ENCODE data around the gene STOML1. TPM values are rescaled to one million over a fixed set of nuclear protein-coding genes. Genes with fewer than 3 reads are reported as not detected.
A peak's percentile ranks its signal among the peaks of the same experiment; 100 is the strongest.
"Not testable (repeated sequence)": the region's sequence is repeated elsewhere in the genome, so short reads cannot be mapped to it uniquely, and the experiment has no call there.

STOML1 gene
- total and polyA plus RNA-seq, 10 of the 15 experiments (the other 5 are each of a cell fraction or from before 2014, with no cell fraction given), result 0.14 to 13.6 (median 8.3) TPM

- peaks cover 35% of the 10 kb centered on the region for H3K4me1 ChIP-seq (ENCODE audit: control insufficient read depth, insufficient read depth, low read length)
- DNase-seq (ENCODE audit: low read depth, low spot score), result no peak
- H3K27me3 ChIP-seq (replicated peaks in 1 of 2; ENCODE audit: control insufficient read depth in 2 of 2, insufficient read depth in 2 of 2, low read length in 1 of 2), result no peaks in the 10 kb centered on the region
- FAIRE-seq, result no peak
- TF ChIP-seq ZNF622 (IDR thresholded peaks at IDR 0.05) (no peak), RUNX3 (IDR thresholded peaks at IDR 0.05; ENCODE audit: low read length) (0 out of 2 replicates have a peak, but pooled peaks have one; percentile 7)
- no peaks in the 10 kb centered on the region for H3K79me2 ChIP-seq (ENCODE audit: control insufficient read depth, insufficient read depth, low read length)
- intact Hi-C loops (cut with micrococcal nuclease; ENCODE audit: unreplicated experiment) (no loop called here), in situ Hi-C loops (cut with MboI) (no loop called here)
- no peaks in the 10 kb centered on the region for H4K20me1 ChIP-seq (ENCODE audit: control insufficient read depth, insufficient read depth)
- 95% methylated on average over 3 of the region's 3 CpGs for WGBS (ENCODE audit: insufficient coverage, insufficient replicate concordance, low lambda C conversion rate, missing lambda C conversion rate)
- ChIA-PET CTCF (interaction anchor here (1.4 to 1.7 kb wide), 2 partner anchors 9 to 329 kb away, joined by 4 read pairs; no protein-coding TSS in a partner anchor), POLR2A (interaction anchor here (2.1 kb wide), 1 partner anchor 9 kb away, joined by 6 read pairs; no protein-coding TSS in a partner anchor), RAD21 (ENCODE audit: unreplicated experiment) (interaction anchor here (1.4 to 1.8 kb wide), 2 partner anchors 9 to 16 kb away, joined by 4 to 5 read pairs; partner anchors contain the start of gene PML), SMC1A (ENCODE audit: uncharacterized antibody, unreplicated experiment) (interaction anchor here (1.4 to 1.8 kb wide), 2 partner anchors 9 kb away, joined by 4 to 6 read pairs; no protein-coding TSS in a partner anchor)
- no peak for ATAC-seq
- BruUV-seq (replicated peaks), result no TSS peak
- no peak overlapping the region for H3K9ac ChIP-seq (ENCODE audit: control insufficient read depth, insufficient read depth, low read length)
- no peaks in the 10 kb centered on the region; the same call in 2 of the 3 replicates for H3K9me3 ChIP-seq (replicated peaks; ENCODE audit: control insufficient read depth, insufficient read depth, low read length)
- no peaks in the 10 kb centered on the region; a peak in 1 of 4 replicates for H3K36me3 ChIP-seq (ENCODE audit: control insufficient read depth in 2 of 2, insufficient read depth in 2 of 2, low read length in 1 of 2)
- no peak overlapping the region for H3K4me3 ChIP-seq
- H3K27ac ChIP-seq (ENCODE audit: control insufficient read depth, insufficient read depth), result no peak overlapping the region
- no peak overlapping the region for H2AFZ ChIP-seq (ENCODE audit: control insufficient read depth, low read depth, low read length)
- no peak overlapping the region for H3K4me2 ChIP-seq (ENCODE audit: control insufficient read depth, insufficient read depth)
These were observed 13.2 kb downstream of the STOML1 start for GRCh38 chr15:73978896-73979295.

DNA sequence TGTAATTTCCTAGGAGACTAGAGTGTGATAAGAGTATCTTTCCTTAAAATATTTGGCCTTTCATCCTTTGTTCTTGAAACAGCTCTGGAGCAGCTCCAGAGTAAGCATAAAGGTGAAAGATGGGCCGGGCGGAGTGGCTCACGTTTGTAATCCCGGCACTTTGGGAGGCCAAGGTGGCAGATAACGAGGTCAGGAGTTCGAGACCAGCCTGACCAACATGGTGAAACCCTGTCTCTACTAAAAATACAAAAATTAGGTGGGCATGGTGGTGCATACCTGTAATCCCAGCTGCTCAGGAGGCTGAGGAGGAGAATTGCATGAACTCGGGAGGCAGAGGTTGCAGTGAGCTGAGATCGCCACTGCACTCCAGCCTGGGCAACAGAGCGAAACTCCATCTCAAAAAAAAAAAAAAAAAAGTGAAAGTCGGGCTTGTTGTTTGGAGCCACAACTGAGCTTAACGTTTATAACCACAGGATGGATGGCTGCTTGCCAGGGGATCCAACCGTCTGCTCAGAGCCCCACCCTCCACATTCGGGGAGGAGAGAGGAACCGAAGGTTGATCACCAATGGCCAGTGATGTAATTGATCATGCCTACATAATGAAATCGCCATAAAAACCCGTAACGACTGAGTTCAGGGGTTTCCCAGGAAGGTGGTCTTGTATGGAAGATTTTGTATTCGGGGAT is 16.5 kb downstream of the STOML1 start:
- H3K4me3 ChIP-seq; H3K27ac ChIP-seq (ENCODE audit: control insufficient read depth, insufficient read depth); H3K4me1 ChIP-seq (ENCODE audit: control insufficient read depth, insufficient read depth, low read length); FAIRE-seq; H2AFZ ChIP-seq (ENCODE audit: control insufficient read depth, low read depth, low read length); H4K20me1 ChIP-seq (ENCODE audit: control insufficient read depth, insufficient read depth); H3K27me3 ChIP-seq (replicated peaks in 1 of 2; ENCODE audit: control insufficient read depth in 2 of 2, insufficient read depth in 2 of 2, low read length in 1 of 2); H3K79me2 ChIP-seq (ENCODE audit: control insufficient read depth, insufficient read depth, low read length); BruUV-seq (replicated peaks); intact Hi-C loops (cut with micrococcal nuclease; ENCODE audit: unreplicated experiment); H3K9ac ChIP-seq (ENCODE audit: control insufficient read depth, insufficient read depth, low read length); H3K36me3 ChIP-seq (ENCODE audit: control insufficient read depth in 2 of 2, insufficient read depth in 2 of 2, low read length in 1 of 2); H3K9me3 ChIP-seq (replicated peaks; ENCODE audit: control insufficient read depth, insufficient read depth, low read length); H3K4me2 ChIP-seq (ENCODE audit: control insufficient read depth, insufficient read depth); DNase-seq (ENCODE audit: low read depth, low spot score); in situ Hi-C loops (cut with MboI): not testable (repeated sequence)
- ChIA-PET CTCF (interaction anchor here (0.6 to 5.9 kb wide), 13 partner anchors 9 to 346 kb away, joined by 3 to 63 read pairs (median 5); no protein-coding TSS in a partner anchor), POLR2A (interaction anchor here (0.6 to 1.2 kb wide), 5 partner anchors 10 to 441 kb away, joined by 3 to 5 read pairs (median 3); no protein-coding TSS in a partner anchor), RAD21 (ENCODE audit: unreplicated experiment) (interaction anchor here (0.7 to 2.0 kb wide), 3 partner anchors 11 to 19 kb away, joined by 4 to 8 read pairs (median 6); partner anchors contain the start of gene PML), SMC1A (ENCODE audit: uncharacterized antibody, unreplicated experiment) (interaction anchor here (0.6 to 1.8 kb wide), 7 partner anchors 10 to 55 kb away, joined by 3 to 7 read pairs (median 3); partner anchors contain the start of gene PML)
- TF ChIP-seq RUNX3 (IDR thresholded peaks at IDR 0.05; ENCODE audit: low read length), result peak; percentile 65
- ATAC-seq, result peak; percentile 30; the same call in 1 of the 3 replicates
- 43% methylated on average over 15 of the region's 18 CpGs for WGBS (ENCODE audit: insufficient coverage, insufficient replicate concordance, low lambda C conversion rate, missing lambda C conversion rate)

- H3K27ac ChIP-seq (ENCODE audit: control insufficient read depth, insufficient read depth); H3K27me3 ChIP-seq (replicated peaks in 1 of 2; ENCODE audit: control insufficient read depth in 2 of 2, insufficient read depth in 2 of 2, low read length in 1 of 2); H3K4me3 ChIP-seq; H3K4me2 ChIP-seq (ENCODE audit: control insufficient read depth, insufficient read depth); in situ Hi-C loops (cut with MboI); H3K4me1 ChIP-seq (ENCODE audit: control insufficient read depth, insufficient read depth, low read length); H4K20me1 ChIP-seq (ENCODE audit: control insufficient read depth, insufficient read depth); H2AFZ ChIP-seq (ENCODE audit: control insufficient read depth, low read depth, low read length); H3K79me2 ChIP-seq (ENCODE audit: control insufficient read depth, insufficient read depth, low read length); H3K9ac ChIP-seq (ENCODE audit: control insufficient read depth, insufficient read depth, low read length); DNase-seq (ENCODE audit: low read depth, low spot score); FAIRE-seq; H3K36me3 ChIP-seq (ENCODE audit: control insufficient read depth in 2 of 2, insufficient read depth in 2 of 2, low read length in 1 of 2); BruUV-seq (replicated peaks); ATAC-seq; H3K9me3 ChIP-seq (replicated peaks; ENCODE audit: control insufficient read depth, insufficient read depth, low read length): not testable (repeated sequence)
- RAD21 ChIA-PET (ENCODE audit: unreplicated experiment), result interaction anchor here (1.4 to 2.7 kb wide), 8 partner anchors 13 to 349 kb away, joined by 6 to 28 read pairs (median 10); partner anchors contain the start of gene PML
- CTCF ChIA-PET, result interaction anchor here (0.6 to 5.9 kb wide), 23 partner anchors 8 to 387 kb away, joined by 3 to 63 read pairs (median 10); partner anchors contain the start of genes PML, STOML1 and TBC1D21
- POLR2A ChIA-PET, result interaction anchor here (0.9 kb wide), 1 partner anchor 20 kb away, joined by 3 read pairs; the partner anchor contains the start of gene PML
- intact Hi-C loops (cut with micrococcal nuclease; ENCODE audit: unreplicated experiment), result loop anchor here (1.0 to 5.0 kb wide), 4 partner anchors 54 to 347 kb away; no protein-coding TSS in a partner anchor
- SMC1A ChIA-PET (ENCODE audit: uncharacterized antibody, unreplicated experiment), result interaction anchor here (0.8 to 2.2 kb wide), 8 partner anchors 8 to 75 kb away, joined by 3 to 8 read pairs (median 7); partner anchors contain the start of gene PML
- WGBS (ENCODE audit: insufficient coverage, insufficient replicate concordance, low lambda C conversion rate, missing lambda C conversion rate), result 89% methylated on average over 38 of the region's 39 CpGs
These were observed 18.4 kb downstream of the STOML1 start for GRCh38 chr15:73973683-73974200.
